Brain microvascular endothelial cell (primary cell): ENCODE measurements around the gene RNF223.

Source experiments
- DNase-seq: peaks from one replicate; pipeline ENCODE4 v3.0.0-alpha.2; 2020
- H3K27ac ChIP-seq: fragments of 250-450 bp; sonication (Bioruptor Pico); 2 replicates; pipeline ENCODE4 v1.5.1; 2020; ENCODE audit warnings: mild to moderate bottlenecking, moderate library complexity
- H3K27me3 ChIP-seq: fragments of 250-450 bp; sonication (Bioruptor Pico); replicated peaks from 2 replicates; pipeline ENCODE4 v1.5.1; 2020; ENCODE audit warnings: mild to moderate bottlenecking
- H3K36me3 ChIP-seq: fragments of 250-450 bp; sonication (Bioruptor Pico); replicated peaks from 2 replicates; pipeline ENCODE4 v1.5.1; 2020; ENCODE audit warnings: mild to moderate bottlenecking
- H3K4me3 ChIP-seq: 2 replicates; pipeline ENCODE4 v1.5.1; 2011; ENCODE audit warnings: low read depth, mild to moderate bottlenecking, control low read depth, low read length, moderate library complexity
- in situ Hi-C: cut with HindIII; loops from 2 replicates; pipeline ENCODE4 v1.10.0; 2017; ENCODE audit warnings: low sequenced_read_pairs, low pct_ligation_motif_present
- TF ChIP-seq, protein P1 (sequence below): IDR thresholded peaks from 2 replicates; pipeline ENCODE4 v1.5.1; 2011; ENCODE audit warnings: low read depth, mild to moderate bottlenecking, moderate library complexity, low read length, control low read depth, inconsistent platforms; ENCODE audit errors: missing control alignments

Gene RNF223

GRCh38 chr1:1024771-1025699 lies 49.1 kb downstream of the RNF223 start:
- in situ Hi-C loops, result no loop called here
- TF ChIP-seq, protein P1, sequence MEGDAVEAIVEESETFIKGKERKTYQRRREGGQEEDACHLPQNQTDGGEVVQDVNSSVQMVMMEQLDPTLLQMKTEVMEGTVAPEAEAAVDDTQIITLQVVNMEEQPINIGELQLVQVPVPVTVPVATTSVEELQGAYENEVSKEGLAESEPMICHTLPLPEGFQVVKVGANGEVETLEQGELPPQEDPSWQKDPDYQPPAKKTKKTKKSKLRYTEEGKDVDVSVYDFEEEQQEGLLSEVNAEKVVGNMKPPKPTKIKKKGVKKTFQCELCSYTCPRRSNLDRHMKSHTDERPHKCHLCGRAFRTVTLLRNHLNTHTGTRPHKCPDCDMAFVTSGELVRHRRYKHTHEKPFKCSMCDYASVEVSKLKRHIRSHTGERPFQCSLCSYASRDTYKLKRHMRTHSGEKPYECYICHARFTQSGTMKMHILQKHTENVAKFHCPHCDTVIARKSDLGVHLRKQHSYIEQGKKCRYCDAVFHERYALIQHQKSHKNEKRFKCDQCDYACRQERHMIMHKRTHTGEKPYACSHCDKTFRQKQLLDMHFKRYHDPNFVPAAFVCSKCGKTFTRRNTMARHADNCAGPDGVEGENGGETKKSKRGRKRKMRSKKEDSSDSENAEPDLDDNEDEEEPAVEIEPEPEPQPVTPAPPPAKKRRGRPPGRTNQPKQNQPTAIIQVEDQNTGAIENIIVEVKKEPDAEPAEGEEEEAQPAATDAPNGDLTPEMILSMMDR, result no peak
- no peak for DNase-seq
- H3K4me3 ChIP-seq, result no peak overlapping the region
- no peak overlapping the region for H3K27ac ChIP-seq
- peaks cover 19% of the 10 kb centered on the region for H3K36me3 ChIP-seq
- no peaks in the 10 kb centered on the region for H3K27me3 ChIP-seq

GRCh38 chr1:1024149-1024770 lies 49.8 kb downstream of the RNF223 start:
- Histone ChIP-seq H3K27ac (no peak overlapping the region), H3K36me3 (peaks cover 19% of the 10 kb centered on the region), H3K27me3 (no peaks in the 10 kb centered on the region), H3K4me3 (no peak overlapping the region)
- TF ChIP-seq, protein P1, result no peak
- in situ Hi-C loops, result no loop called here
- DNase-seq, result no peak

- Histone ChIP-seq H3K27ac (no peak overlapping the region), H3K27me3 (no peaks in the 10 kb centered on the region), H3K4me3 (no peak overlapping the region), H3K36me3 (peaks cover 19% of the 10 kb centered on the region)
- TF ChIP-seq, protein P1, result no peak
- no peak for DNase-seq
- in situ Hi-C loops, result no loop called here
These were observed 50.4 kb downstream of the RNF223 start for GRCh38 chr1:1023700-1024099.

GRCh38 chr1:1022302-1023009 lies 51.6 kb downstream of the RNF223 start:
- Histone ChIP-seq H3K27me3 (no peaks in the 10 kb centered on the region), H3K4me3 (peak overlapping the region; percentile 15), H3K27ac (no peak overlapping the region), H3K36me3 (peaks cover 14% of the 10 kb centered on the region)
- DNase-seq, result no peak
- TF ChIP-seq, protein P1, result no peak
- in situ Hi-C loops, result no loop called here

GRCh38 chr1:1021920-1022259 lies 52.2 kb downstream of the RNF223 start:
- H3K27ac ChIP-seq, result no peak overlapping the region
- peak; percentile 61 for DNase-seq
- H3K27me3 ChIP-seq, result no peaks in the 10 kb centered on the region
- H3K36me3 ChIP-seq, result peaks cover 10% of the 10 kb centered on the region
- TF ChIP-seq, protein P1, result no peak
- in situ Hi-C loops, result no loop called here
- H3K4me3 ChIP-seq, result peak overlapping the region; percentile 59
